T-cell (primary cell): ENCODE data around the gene DHX38. TPM values are rescaled to one million over a fixed set of nuclear protein-coding genes. Genes with fewer than 3 reads are reported as not detected.

Source experiments
- ATAC-seq, 4 experiments: fragments of 200-7000 bp in 3 of 4; fragments of 150-1000 bp in 1 of 4; cut with Tn5 transposase; replicated peaks in 1 of 4; 1 replicate in 3 of 4; 2 replicates in 1 of 4; pipeline ENCODE4 v1.10.0; 2021; ENCODE audit warnings: moderate library complexity in 3 of 4, mild to moderate bottlenecking in 2 of 4, moderate number of reproducible peaks in 1 of 4
- CTCF ChIA-PET, 2 donors: fragments of 300-600 bp; sonication (Branson Sonifier 250); formaldehyde crosslinking; loops; one replicate each; lab custom pipeline; 2022; ENCODE audit warnings: antibody characterized with exemption in 2 of 2; lab: Charles Lee
- POLR2A ChIA-PET, 2 donors: fragments of 300-600 bp; sonication (Branson Sonifier 250); formaldehyde crosslinking; loops; one replicate each; lab custom pipeline; 2022; ENCODE audit warnings: antibody characterized with exemption in 2 of 2; lab: Charles Lee
- DNase-seq, 35 experiments: peaks; one replicate each; pipeline versions ENCODE4 v3.0.0 to v3.0.0-alpha.2; 2013 to 2023
- H3K27ac ChIP-seq: one replicate; pipeline ENCODE4 v1.5.1; 2013; ENCODE audit warnings: low read length
- H3K27me3 ChIP-seq, 2 experiments: replicated peaks in 1 of 2; 1 replicate in 1 of 2; 2 replicates in 1 of 2; pipeline versions ENCODE4 v1.6.1 to v1.7.0; 2013; ENCODE audit warnings: low read length in 1 of 2, mixed read lengths in 1 of 2; ENCODE audit not compliant: control insufficient read depth in 2 of 2, insufficient read depth in 2 of 2; ENCODE audit errors: extremely low read depth in 1 of 2
- H3K36me3 ChIP-seq, 2 donors: 1 replicate in 1 of 2; 2 replicates in 1 of 2; pipeline versions ENCODE4 v1.6.1 to v1.7.0; 2013; ENCODE audit warnings: low read length in 1 of 2; ENCODE audit not compliant: control insufficient read depth in 2 of 2, insufficient read depth in 1 of 2; ENCODE audit errors: extremely low read depth in 1 of 2
- H3K4me1 ChIP-seq, 2 experiments: 1 replicate in 1 of 2; 2 replicates in 1 of 2; pipeline versions ENCODE4 v1.6.1 to v1.7.0; 2013; ENCODE audit warnings: low read length in 2 of 2, mixed read lengths in 1 of 2; ENCODE audit not compliant: insufficient read depth in 2 of 2, control insufficient read depth in 1 of 2; ENCODE audit errors: extremely low read depth in 1 of 2
- H3K4me3 ChIP-seq, 2 donors: 1 replicate in 1 of 2; 2 replicates in 1 of 2; pipeline versions ENCODE4 v1.5.1 to v1.7.0; 2013; ENCODE audit warnings: mild to moderate bottlenecking in 2 of 2, low read length in 1 of 2, moderate library complexity in 1 of 2; ENCODE audit not compliant: control insufficient read depth in 1 of 2; ENCODE audit errors: extremely low read depth in 1 of 2
- H3K9me3 ChIP-seq: 2 replicates; pipeline ENCODE4 v1.7.0; 2013
- H3K27ac Mint-ChIP-seq, 2 donors: one replicate each; pipeline ENCODE4 v1.8.0; 2020 to 2021; ENCODE audit warnings: mild to moderate bottlenecking in 2 of 2, mixed read lengths in 2 of 2
- H3K27me3 Mint-ChIP-seq, 2 donors: one replicate each; pipeline ENCODE4 v1.8.0; 2021 to 2022; ENCODE audit warnings: mixed read lengths in 2 of 2
- H3K36me3 Mint-ChIP-seq: one replicate; pipeline ENCODE4 v1.8.0; 2021; ENCODE audit warnings: mixed read lengths
- H3K4me1 Mint-ChIP-seq, 3 donors: one replicate each; pipeline ENCODE4 v1.8.0; 2020 to 2022; ENCODE audit warnings: mixed read lengths in 3 of 3, mild to moderate bottlenecking in 1 of 3
- H3K4me3 Mint-ChIP-seq, 3 donors: one replicate each; pipeline ENCODE4 v1.8.0; 2020 to 2022; ENCODE audit warnings: mild to moderate bottlenecking in 3 of 3, mixed read lengths in 3 of 3, moderate library complexity in 3 of 3
- H3K9me3 Mint-ChIP-seq, 3 donors: one replicate each; pipeline ENCODE4 v1.8.0; 2020 to 2022; ENCODE audit warnings: mixed read lengths in 3 of 3
- WGBS: methylation state at CpG from one replicate; pipeline ENCODE4 v1.1.5; 2013; ENCODE audit warnings: missing lambda C conversion rate; ENCODE audit not compliant: insufficient coverage; 5-methylcytosine and 5-hydroxymethylcytosine counted together
- total RNA-seq, 35 experiments: library from RNA in 6 of 35; stranded (reverse) in 6 of 35; fragments of 120-200 nt in 1 of 35; gene quantifications; one replicate each; pipeline versions ENCODE4 v1.2.1 to v1.2.4 and lab custom pipeline; 2013 to 2026

Gene DHX38
- total RNA-seq, 5 donors from 2014 or later (not counting 1 experiment from before 2014, with no cell fraction given) = 97.5 to 122 (median 116) TPM

DNA sequence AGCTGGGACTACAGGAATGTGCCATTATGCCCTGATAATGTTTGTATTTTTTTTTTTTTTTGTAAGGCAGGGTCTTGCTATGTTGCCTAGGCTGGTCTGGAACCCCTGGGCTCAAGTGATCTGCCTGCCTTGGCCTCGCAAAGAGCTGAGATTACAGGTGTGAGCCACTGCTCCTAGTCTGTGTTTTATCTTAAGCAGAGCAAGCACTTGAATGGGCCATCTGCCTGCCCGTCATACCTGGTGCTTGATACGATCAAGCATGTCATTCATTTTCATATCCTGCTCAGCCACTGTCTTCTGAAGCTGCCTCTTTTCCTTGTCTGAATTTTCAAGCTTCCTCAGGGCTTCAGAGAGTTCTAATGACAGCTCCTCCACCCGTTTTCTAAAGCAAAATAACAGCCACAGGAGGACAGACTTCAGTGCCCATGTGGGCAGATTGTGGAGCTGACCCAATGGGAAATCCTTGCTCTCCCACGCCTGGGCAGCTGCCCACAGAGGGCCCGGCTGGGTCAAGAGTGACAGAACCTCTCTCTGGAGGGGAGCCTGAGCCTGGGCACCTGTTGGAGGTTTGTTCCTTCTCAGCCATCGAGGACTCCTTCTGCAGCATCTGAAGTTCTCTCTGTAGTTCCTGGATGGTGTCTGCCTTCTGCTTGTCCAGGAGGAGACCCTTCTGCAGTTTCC is 36.5 kb downstream of the DHX38 start:
- ChIA-PET POLR2A (no interaction called here), CTCF (interaction anchor here in 1 of 2 donors (0.7 kb wide), 1 partner anchor 12 kb away, joined by 3 read pairs; no protein-coding TSS in a partner anchor)
- H3K27me3 Mint-ChIP-seq = no peaks in the 10 kb centered on the region
- peaks cover 0 to 1% (median 0%) of the 10 kb centered on the region in 3 donors for H3K4me1 Mint-ChIP-seq
- Histone ChIP-seq H3K9me3 (no peaks in the 10 kb centered on the region), H3K27ac (no peak overlapping the region), H3K4me1 (peaks cover 0 to under 1% of the 10 kb centered on the region in 2 experiments), H3K4me3 (no peak overlapping the region), H3K36me3 (no peaks in the 10 kb centered on the region), H3K27me3 (peaks cover 0 to 5% of the 10 kb centered on the region in 2 experiments)
- no peak overlapping the region for H3K4me3 Mint-ChIP-seq
- no peaks in the 10 kb centered on the region for H3K36me3 Mint-ChIP-seq
- DNase-seq (no peak), ATAC-seq (no peak)
- H3K27ac Mint-ChIP-seq = no peak overlapping the region
- 66% methylated on average over 6 of the region's 7 CpGs for WGBS
- H3K9me3 Mint-ChIP-seq = no peaks in the 10 kb centered on the region

DNA sequence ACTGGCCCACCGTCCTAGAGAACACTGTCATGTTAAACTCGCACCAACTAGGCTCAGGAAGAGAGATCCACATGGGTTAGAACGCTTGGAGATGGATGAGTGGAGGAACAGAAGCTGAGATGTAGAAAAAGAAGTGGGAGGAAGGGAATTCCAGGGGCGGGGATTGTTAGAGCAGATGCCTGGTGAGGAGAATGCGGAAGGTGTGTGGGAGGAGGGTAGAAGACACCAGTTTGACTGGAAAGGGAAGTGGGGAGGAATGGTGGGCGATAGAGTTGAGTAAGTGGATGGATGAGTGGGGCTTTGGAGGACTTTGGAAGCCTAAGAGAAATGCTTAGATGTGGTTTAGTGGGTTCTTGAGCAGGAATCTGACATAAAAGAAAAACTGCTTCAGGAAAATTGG is 37.4 kb downstream of the DHX38 start:
- H3K27me3 Mint-ChIP-seq = no peaks in the 10 kb centered on the region
- ChIA-PET POLR2A (no interaction called here), CTCF (no interaction called here)
- Histone ChIP-seq H3K4me3 (no peak overlapping the region), H3K36me3 (no peaks in the 10 kb centered on the region), H3K27me3 (peaks cover 0 to 2% of the 10 kb centered on the region in 2 experiments), H3K4me1 (no peaks in the 10 kb centered on the region), H3K9me3 (no peaks in the 10 kb centered on the region), H3K27ac (no peak overlapping the region)
- H3K9me3 Mint-ChIP-seq = no peaks in the 10 kb centered on the region
- ATAC-seq = no peak
- H3K4me1 Mint-ChIP-seq = no peaks in the 10 kb centered on the region
- no peak overlapping the region for H3K27ac Mint-ChIP-seq
- 80% methylated on average over 6 of the region's 6 CpGs for WGBS
- DNase-seq = no peak
- H3K4me3 Mint-ChIP-seq = no peak overlapping the region
- H3K36me3 Mint-ChIP-seq = no peaks in the 10 kb centered on the region

DNA sequence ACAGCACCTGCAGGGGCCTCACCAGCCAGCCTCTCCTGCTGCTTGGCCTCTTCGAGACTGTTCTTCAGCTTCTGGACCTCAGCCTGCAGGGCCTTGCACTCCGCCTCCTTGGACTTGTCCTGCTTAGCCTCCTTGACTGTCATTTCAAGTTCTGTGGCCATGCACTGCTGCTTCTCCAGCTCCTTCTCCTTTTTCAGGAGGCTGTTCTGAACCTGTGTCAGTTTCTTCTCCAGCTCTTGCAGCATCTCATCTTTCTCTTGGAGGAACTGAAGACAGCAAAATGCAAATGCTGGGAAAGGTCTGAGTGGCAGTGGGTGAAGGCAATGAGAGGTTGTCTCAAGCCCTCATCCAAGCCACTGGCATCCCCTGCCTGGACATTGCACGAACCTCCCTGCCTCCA is 39.1 kb downstream of the DHX38 start:
- DNase-seq (no peak), ATAC-seq (no peak)
- Histone ChIP-seq H3K4me1 (no peaks in the 10 kb centered on the region), H3K4me3 (no peak overlapping the region), H3K9me3 (no peaks in the 10 kb centered on the region), H3K36me3 (no peaks in the 10 kb centered on the region), H3K27me3 (peaks cover 0 to 8% of the 10 kb centered on the region in 2 experiments), H3K27ac (no peak overlapping the region)
- no peak overlapping the region for H3K4me3 Mint-ChIP-seq
- ChIA-PET CTCF (no interaction called here), POLR2A (no interaction called here)
- H3K36me3 Mint-ChIP-seq = no peaks in the 10 kb centered on the region
- H3K4me1 Mint-ChIP-seq = no peaks in the 10 kb centered on the region
- no peaks in the 10 kb centered on the region for H3K9me3 Mint-ChIP-seq
- WGBS = 75% methylated on average over 2 of the region's 3 CpGs
- H3K27me3 Mint-ChIP-seq = peaks cover 0 to 3% of the 10 kb centered on the region in 2 donors
- no peak overlapping the region for H3K27ac Mint-ChIP-seq

DNA sequence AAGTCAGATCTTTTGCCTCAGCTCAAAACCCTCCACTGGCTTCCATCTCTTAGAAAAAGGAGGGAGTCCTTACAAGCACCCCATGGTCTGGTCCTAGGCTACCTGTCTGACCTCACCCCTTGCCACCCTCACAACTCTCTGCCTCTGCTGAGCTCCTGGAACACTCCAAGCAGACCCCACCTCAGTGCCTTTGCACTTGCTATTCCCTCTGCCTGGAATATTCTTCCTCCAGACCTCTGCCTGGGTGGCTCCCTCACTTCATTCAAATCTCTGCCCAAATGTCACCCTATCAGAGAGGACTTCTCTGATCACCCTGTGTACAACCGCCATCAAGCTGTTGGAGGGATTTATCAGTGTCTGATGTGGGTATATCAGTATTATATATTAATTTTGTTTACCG is 40.9 kb downstream of the DHX38 start:
- no CpG with 5 or more reads among the region's 2 CpGs for WGBS
- ChIA-PET POLR2A (no interaction called here), CTCF (no interaction called here)
- Mint-ChIP-seq H3K4me3 (no peak overlapping the region), H3K4me1 (no peaks in the 10 kb centered on the region), H3K27ac (no peak overlapping the region), H3K36me3 (no peaks in the 10 kb centered on the region), H3K27me3 (peaks cover 0 to 3% of the 10 kb centered on the region in 2 donors), H3K9me3 (no peaks in the 10 kb centered on the region)
- H3K27me3 ChIP-seq = peaks cover 0 to 8% of the 10 kb centered on the region in 2 experiments
- H3K27ac ChIP-seq = no peak overlapping the region
- H3K4me1 ChIP-seq = no peaks in the 10 kb centered on the region
- no peak for ATAC-seq
- DNase-seq = no peak
- H3K9me3 ChIP-seq = no peaks in the 10 kb centered on the region
- no peaks in the 10 kb centered on the region for H3K36me3 ChIP-seq
- no peak overlapping the region for H3K4me3 ChIP-seq

DNA sequence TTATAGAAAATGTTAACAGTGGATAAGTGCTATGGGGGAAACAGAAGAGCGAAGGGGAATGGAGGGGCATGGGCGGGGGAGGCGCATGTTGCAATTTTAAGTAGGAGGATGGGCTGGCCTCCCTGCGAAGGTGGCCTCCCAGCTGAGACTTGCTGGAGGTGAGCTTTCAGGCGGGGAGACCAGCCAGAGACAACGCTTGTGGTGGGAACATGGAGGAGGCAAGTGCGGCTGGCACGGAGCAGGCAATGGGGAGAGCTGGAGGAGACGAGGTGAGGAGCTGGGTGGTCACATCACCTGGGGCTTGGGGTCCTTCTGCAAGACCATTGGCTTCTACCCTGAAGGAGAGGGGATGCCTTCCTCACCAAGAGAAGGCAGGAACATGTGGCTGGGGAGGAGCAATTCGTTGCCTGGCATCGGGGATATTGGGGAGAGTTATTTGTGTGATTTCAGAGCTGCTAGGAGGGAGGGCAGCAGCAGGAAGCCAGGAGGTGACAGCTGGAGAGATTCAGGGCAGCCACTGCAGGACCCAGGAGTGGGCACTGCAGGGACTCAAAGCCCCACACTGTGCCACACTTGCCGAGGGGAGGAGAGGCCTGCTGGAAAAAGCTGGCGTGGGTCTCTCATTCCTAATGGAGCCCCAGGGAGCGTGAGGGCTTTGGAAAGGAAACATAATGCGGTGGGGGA is 43.9 kb downstream of the DHX38 start:
- Mint-ChIP-seq H3K4me1 (no peaks in the 10 kb centered on the region), H3K9me3 (no peaks in the 10 kb centered on the region), H3K27ac (no peak overlapping the region), H3K27me3 (peaks cover 0 to 5% of the 10 kb centered on the region in 2 donors), H3K4me3 (no peak overlapping the region), H3K36me3 (no peaks in the 10 kb centered on the region)
- no peaks in the 10 kb centered on the region for H3K9me3 ChIP-seq
- 86% methylated on average over 13 of the region's 15 CpGs for WGBS
- ATAC-seq (no peak), DNase-seq (no peak)
- H3K4me3 ChIP-seq = no peak overlapping the region
- H3K27ac ChIP-seq = no peak overlapping the region
- no peaks in the 10 kb centered on the region for H3K4me1 ChIP-seq
- POLR2A ChIA-PET = no interaction called here
- CTCF ChIA-PET = no interaction called here
- H3K27me3 ChIP-seq = peaks cover 0 to 8% of the 10 kb centered on the region in 2 experiments
- H3K36me3 ChIP-seq = no peaks in the 10 kb centered on the region

DNA sequence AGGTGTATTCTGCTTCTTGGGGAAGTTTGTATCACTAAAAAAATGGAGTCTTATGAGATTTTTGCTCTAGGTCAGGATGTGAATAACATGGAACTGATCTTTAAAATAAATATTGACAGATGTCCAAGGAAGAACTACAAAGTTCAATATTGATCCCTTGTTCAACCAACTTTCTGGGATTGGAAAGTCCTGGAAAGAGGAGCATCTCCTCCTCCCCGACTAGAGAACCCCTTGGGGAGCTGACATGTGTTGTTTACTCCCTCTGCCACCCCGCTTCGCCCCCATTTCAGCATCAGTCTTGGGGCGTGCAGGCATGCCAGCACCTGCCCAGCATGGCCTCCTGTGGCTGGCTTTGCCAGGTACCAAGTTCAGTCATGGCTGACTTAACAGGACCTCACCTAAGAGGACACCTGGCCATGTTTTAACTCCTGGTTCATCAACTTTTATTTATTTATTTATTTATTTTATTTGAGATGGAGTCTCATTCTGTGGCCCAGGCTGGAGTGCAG is 44.5 kb downstream of the DHX38 start:
- H3K4me3 ChIP-seq = no peak overlapping the region
- ATAC-seq (no peak), DNase-seq (no peak)
- no peak overlapping the region for H3K27ac Mint-ChIP-seq
- 75% methylated on average over 4 of the region's 4 CpGs for WGBS
- no peaks in the 10 kb centered on the region for H3K9me3 Mint-ChIP-seq
- no peaks in the 10 kb centered on the region for H3K36me3 ChIP-seq
- H3K4me1 Mint-ChIP-seq = no peaks in the 10 kb centered on the region
- no peak overlapping the region for H3K27ac ChIP-seq
- H3K36me3 Mint-ChIP-seq = no peaks in the 10 kb centered on the region
- CTCF ChIA-PET = no interaction called here
- peaks cover 2 to 5% of the 10 kb centered on the region in 2 donors for H3K27me3 Mint-ChIP-seq
- POLR2A ChIA-PET = no interaction called here
- no peaks in the 10 kb centered on the region for H3K9me3 ChIP-seq
- H3K27me3 ChIP-seq = peaks cover 0 to 8% of the 10 kb centered on the region in 2 experiments
- no peaks in the 10 kb centered on the region for H3K4me1 ChIP-seq
- no peak overlapping the region for H3K4me3 Mint-ChIP-seq
